HepG2 (cell line): Measurements from ENCODE around the gene VAPB. TPM values are rescaled to one million over a fixed set of nuclear protein-coding genes. Genes with fewer than 3 reads are reported as not detected.

ENCODE experiments used
- ATAC-seq: fragments of 200-7000 bp; cut with Tn5 transposase; 3 replicates; pipeline ENCODE4 v1.9.1; 2020; ENCODE audit warnings: mild to moderate bottlenecking, moderate library complexity
- BruUV-seq: library from RNA; stranded (reverse); fragments of 400-500 nt; replicated peaks from 2 replicates; lab custom pipeline; 2021; lab: Mats Ljungman, UMichigan
- CTCF ChIA-PET: fragments of 300-600 bp; formaldehyde crosslinking; extraction: SDS; loops from one replicate; lab custom pipeline; 2021; ENCODE audit warnings: low total read pairs, inconsistent platforms, low intra/inter-chr PET ratio; lab: Yijun Ruan, JAX
- POLR2A ChIA-PET: fragments of 350-600 bp; sonication (Branson Sonifier 250); formaldehyde crosslinking; loops from one replicate; lab custom pipeline; 2020; ENCODE audit warnings: antibody characterized with exemption, inconsistent platforms; lab: Yijun Ruan, JAX
- DNase-seq: peaks from one replicate; pipeline ENCODE4 v3.0.0-alpha.2; 2015; ENCODE audit warnings: low spot score
- FAIRE-seq: peaks from 3 replicates; lab custom pipeline; 2011; peaks lifted over from hg19 to GRCh38; lab: Jason Lieb, UNC
- H2AFZ ChIP-seq: one replicate; pipeline ENCODE4 v1.6.1; 2011; ENCODE audit warnings: low read length, inconsistent platforms
- H3K27ac ChIP-seq: fragments of 300-600 bp; 3 replicates; pipeline ENCODE4 v1.8.0; 2011; ENCODE audit warnings: mixed run types, mild to moderate bottlenecking, mixed read lengths, low read length, inconsistent platforms; ENCODE audit not compliant: insufficient read depth; ENCODE audit errors: extremely low read length
- H3K27me3 ChIP-seq, 2 experiments: fragments of 200-600 bp in 1 of 2; 2 replicates in 1 of 2; 3 replicates in 1 of 2; pipeline versions ENCODE4 v1.6.0 to v1.8.0; 2011; ENCODE audit warnings: low read length in 2 of 2, mild to moderate bottlenecking in 2 of 2, moderate library complexity in 2 of 2, inconsistent platforms in 1 of 2; ENCODE audit not compliant: insufficient read depth in 2 of 2, control insufficient read depth in 1 of 2
- H3K36me3 ChIP-seq, 2 experiments: fragments of 200-600 bp in 1 of 2; replicated peaks in 1 of 2; 2 replicates in 1 of 2; 3 replicates in 1 of 2; pipeline versions ENCODE4 v1.5.1 to v1.8.0; 2011; ENCODE audit warnings: low read length in 2 of 2, inconsistent platforms in 1 of 2; ENCODE audit not compliant: insufficient read depth in 2 of 2, control insufficient read depth in 1 of 2
- H3K4me1 ChIP-seq: 2 replicates; pipeline ENCODE4 v1.5.1; 2012; ENCODE audit warnings: low read length, inconsistent platforms; ENCODE audit not compliant: insufficient read depth
- H3K4me2 ChIP-seq: 2 replicates; pipeline ENCODE4 v1.6.0; 2011; ENCODE audit warnings: low read depth, low read length, inconsistent platforms
- H3K4me3 ChIP-seq, 3 experiments: fragments of 200-600 bp in 1 of 3; sonication (generic), shearing (Covaris generic) in 1 of 3; replicated peaks in 1 of 3; 2 replicates each; pipeline ENCODE4 v1.5.1; 2011 to 2016; ENCODE audit warnings: low read length in 3 of 3, inconsistent platforms in 2 of 3, low read depth in 2 of 3, mild to moderate bottlenecking in 2 of 3, control low read depth in 1 of 3, mixed read lengths in 1 of 3; ENCODE audit not compliant: insufficient read depth in 1 of 3
- H3K79me2 ChIP-seq: one replicate; pipeline ENCODE4 v1.6.1; 2011; ENCODE audit warnings: low read length, inconsistent platforms; ENCODE audit not compliant: insufficient read depth
- H3K9ac ChIP-seq: 2 replicates; pipeline ENCODE4 v1.6.0; 2011; ENCODE audit warnings: mild to moderate bottlenecking, low read depth, low read length, inconsistent platforms; ENCODE audit not compliant: insufficient read depth
- H3K9me3 ChIP-seq: 2 replicates; pipeline ENCODE4 v1.5.1; 2012; ENCODE audit warnings: mild to moderate bottlenecking, low read length
- H4K20me1 ChIP-seq: 2 replicates; pipeline ENCODE4 v1.6.0; 2011; ENCODE audit warnings: inconsistent platforms, mild to moderate bottlenecking, low read length, moderate library complexity; ENCODE audit not compliant: insufficient read depth
- ARNT ChIP-seq: fragments of 450-650 bp; IDR thresholded peaks from 2 replicates; pipeline ENCODE4 v1.6.1; 2017
- DDIT3 ChIP-seq: sonication (generic); formaldehyde crosslinking; IDR thresholded peaks from 2 replicates; pipeline ENCODE4 v1.4.0; 2020; ENCODE audit warnings: mild to moderate bottlenecking, missing genetic modification reagents
- HHEX ChIP-seq: IDR thresholded peaks from 2 replicates; pipeline ENCODE4 v1.6.1; 2016; ENCODE audit warnings: control low read depth
- HNRNPK ChIP-seq: fragments of 200-400 bp; formaldehyde crosslinking; IDR thresholded peaks from 2 replicates; pipeline ENCODE4 v1.6.1; 2018; ENCODE audit warnings: low read length, low read depth, moderate library complexity, mild to moderate bottlenecking; ENCODE audit not compliant: poor library complexity, severe bottlenecking
- ISL2 ChIP-seq: sonication (generic); formaldehyde crosslinking; IDR thresholded peaks from 2 replicates; pipeline ENCODE4 v1.5.0; 2020; ENCODE audit warnings: missing genetic modification reagents
- JDP2 ChIP-seq: sonication (generic); formaldehyde crosslinking; IDR thresholded peaks from 2 replicates; pipeline ENCODE4 v1.8.1; 2022; ENCODE audit warnings: missing genetic modification reagents, borderline replicate concordance
- KMT2B ChIP-seq: IDR thresholded peaks from 2 replicates; pipeline ENCODE4 v1.6.1; 2016; ENCODE audit warnings: missing genetic modification reagents, missing compliant biosample characterization
- PCBP2 ChIP-seq: fragments of 200-400 bp; formaldehyde crosslinking; optimal IDR thresholded peaks from 2 replicates; pipeline ENCODE3; 2018; ENCODE audit warnings: low read length, low read depth; ENCODE audit not compliant: poor library complexity, severe bottlenecking
- REST ChIP-seq, 2 experiments: IDR thresholded peaks; 2 replicates each; pipeline ENCODE4 v1.6.1; 2011 to 2012; ENCODE audit warnings: low read length in 2 of 2, borderline replicate concordance in 1 of 2, low read depth in 1 of 2, mild to moderate bottlenecking in 1 of 2, moderate library complexity in 1 of 2
- SIN3B ChIP-seq: fragments of 150-350 bp; IDR thresholded peaks from 2 replicates; pipeline ENCODE4 v1.6.1; 2014; ENCODE audit warnings: low read length
- THYN1 ChIP-seq: sonication (generic); formaldehyde crosslinking; IDR thresholded peaks from 2 replicates; pipeline ENCODE4 v1.8.1; 2023; ENCODE audit warnings: low read depth, mild to moderate bottlenecking, moderate library complexity, missing genetic modification reagents, borderline replicate concordance
- ZNF33B ChIP-seq: sonication (generic); formaldehyde crosslinking; IDR thresholded peaks from 2 replicates; pipeline ENCODE4 v1.5.1; 2020; ENCODE audit warnings: mild to moderate bottlenecking, missing genetic modification reagents
- ZNF383 ChIP-seq: sonication (generic); formaldehyde crosslinking; IDR thresholded peaks from 2 replicates; pipeline ENCODE4 v1.4.0; 2020; ENCODE audit warnings: missing genetic modification reagents, mild to moderate bottlenecking, borderline replicate concordance
- ZNF451 ChIP-seq: sonication (generic); formaldehyde crosslinking; IDR thresholded peaks from 2 replicates; pipeline ENCODE4 v1.5.0; 2020; ENCODE audit warnings: mild to moderate bottlenecking, missing genetic modification reagents
- ZNF598 ChIP-seq: sonication (generic); formaldehyde crosslinking; IDR thresholded peaks from 2 replicates; pipeline ENCODE4 v1.5.1; 2020; ENCODE audit warnings: mild to moderate bottlenecking, missing genetic modification reagents, borderline replicate concordance
- ZNF619 ChIP-seq: sonication (generic); formaldehyde crosslinking; IDR thresholded peaks from 2 replicates; pipeline ENCODE4 v1.4.0; 2020; ENCODE audit warnings: mild to moderate bottlenecking, missing genetic modification reagents
- ZNF775 ChIP-seq: sonication (generic); formaldehyde crosslinking; IDR thresholded peaks from 2 replicates; pipeline ENCODE4 v1.4.0; 2020; ENCODE audit warnings: missing genetic modification reagents, mild to moderate bottlenecking, moderate library complexity, borderline replicate concordance
- ZUFSP ChIP-seq: sonication (generic); formaldehyde crosslinking; IDR thresholded peaks from 2 replicates; pipeline ENCODE4 v1.9.0; 2021; ENCODE audit warnings: missing genetic modification reagents, mild to moderate bottlenecking, borderline replicate concordance
- WGBS: methylation state at CpG from one replicate; pipeline ENCODE4 v1.1.6; 2017; ENCODE audit warnings: low lambda C conversion rate; 5-methylcytosine and 5-hydroxymethylcytosine counted together
- in situ Hi-C: cut with HindIII; loops from 2 replicates; pipeline ENCODE4 v1.10.0; 2017; ENCODE audit warnings: low pct_unique_long_range_greater_than_20kb; ENCODE audit not compliant: extremely low pct_ligation_motif_present
- intact Hi-C: fragments of 100-400 bp; cut with micrococcal nuclease; formaldehyde crosslinking; loops from one replicate; pipeline ENCODE4 v1.10.0; 2022; ENCODE audit not compliant: unreplicated experiment
- polyA plus RNA-seq, 8 experiments: library from polyadenylated mRNA; depleted of rRNA in 3 of 8; stranded (reverse) in 7 of 8; unstranded in 1 of 8; fragments of >200 nt; fragmentation: Illumina TruSeq in 4 of 8; extraction: Trizol in 4 of 8; gene quantifications; 2 replicates each; pipeline versions ENCODE4 v1.2.1 to v1.2.3, GENCODE V29; 2011 to 2016; ENCODE audit warnings: low read depth in 4 of 8, missing spikeins in 1 of 8, mixed read lengths in 1 of 8; ENCODE audit not compliant: insufficient read depth in 1 of 8
- total RNA-seq, 5 experiments: library from RNA; depleted of rRNA; stranded (reverse); fragments of >200 nt; fragmentation: Illumina TruSeq; extraction: Trizol; gene quantifications; 2 replicates each; pipeline ENCODE4 v1.2.3, GENCODE V29; 2016; ENCODE audit warnings: low read depth in 1 of 5

VAPB gene
- total and polyA plus RNA-seq, 2 of the 13 experiments (the other 11 are each of a cell fraction or from before 2014, with no cell fraction given), result 18.6 to 48.5 TPM

- TF ChIP-seq THYN1 (CRISPR knock-in tag) (no peak), JDP2 (CRISPR knock-in tag) (no peak)
Measured at GRCh38 chr20:58475466-58475865, 86.4 kb downstream of the VAPB start (continued).

- no TSS peak for BruUV-seq
- 2% methylated on average over 3 of the region's 3 CpGs for WGBS
- in situ Hi-C loops, result no loop called here
- intact Hi-C loops, result no loop called here
- DNase-seq (no peak), ATAC-seq (no peak), FAIRE-seq (no peak)
- peaks cover 0 to 21% of the 10 kb centered on the region in 2 experiments; a peak in 1 of 5 replicates for H3K27me3 ChIP-seq
- H3K4me3 ChIP-seq, result no peak overlapping the region
- CTCF ChIA-PET, result no interaction called here
- no peak overlapping the region for H2AFZ ChIP-seq
- peaks cover 5% of the 10 kb centered on the region; the same call in 1 of the 2 replicates for H3K9me3 ChIP-seq
- H3K4me1 ChIP-seq, result no peaks in the 10 kb centered on the region
- no peak overlapping the region for H3K9ac ChIP-seq
- H3K27ac ChIP-seq, result no peak overlapping the region
- no peak overlapping the region for H3K4me2 ChIP-seq
- H4K20me1 ChIP-seq, result no peaks in the 10 kb centered on the region
- no peaks in the 10 kb centered on the region for H3K36me3 ChIP-seq
- no peaks in the 10 kb centered on the region for H3K79me2 ChIP-seq
- POLR2A ChIA-PET, result no interaction called here
- TF ChIP-seq SIN3B (no peak), ISL2 (CRISPR knock-in tag) (no peak), DDIT3 (no peak), ZNF619 (CRISPR knock-in tag) (no peak), ARNT (no peak), HHEX (CRISPR knock-in tag) (no peak), ZNF383 (CRISPR knock-in tag) (no peak), PCBP2 (peak; percentile 69), HNRNPK (peak; percentile 69), ZNF598 (CRISPR knock-in tag) (no peak), ZNF451 (CRISPR knock-in tag) (no peak), KMT2B (CRISPR knock-in tag) (no peak), REST (IDR thresholded peaks at IDR 0.05; ENCODE audit: borderline replicate concordance in 1 of 2, low read depth in 1 of 2, low read length in 2 of 2) (no peak), ZUFSP (no peak), ZNF775 (CRISPR knock-in tag) (no peak), ZNF33B (no peak)
Measured at GRCh38 chr20:58478141-58478805, 89.2 kb downstream of the VAPB start.
